PC-3 (cell line): ENCODE data around the gene DHX16.

Experiments used
- CTCF ChIP-seq: fragments of 300-600 bp; sonication (generic); conservative IDR thresholded peaks from 2 replicates; pipeline ENCODE4 v1.5.1; 2017; ENCODE audit warnings: antibody characterized with exemption, low read depth, mild to moderate bottlenecking, low read length
- EZH2 ChIP-seq: fragments of 300-600 bp; sonication (generic); IDR thresholded peaks from one replicate; pipeline ENCODE4 v1.6.1; 2017; ENCODE audit warnings: antibody characterized with exemption, mild to moderate bottlenecking, low read length; ENCODE audit not compliant: unreplicated experiment
- EZH2phosphoT487 ChIP-seq: fragments of 300-600 bp; sonication (generic); IDR thresholded peaks from 2 replicates; pipeline ENCODE4 v1.6.1; 2018; ENCODE audit warnings: mild to moderate bottlenecking, antibody characterized with exemption, low read length, borderline replicate concordance

- TF ChIP-seq EZH2 (no peak), CTCF (no peak), EZH2phosphoT487 (no peak)
Observed at GRCh38 chr6:30719356-30719755, 46.5 kb upstream of the DHX16 start.
